ENCODE data around the gene MYO15A.

MYO15A gene

DNA sequence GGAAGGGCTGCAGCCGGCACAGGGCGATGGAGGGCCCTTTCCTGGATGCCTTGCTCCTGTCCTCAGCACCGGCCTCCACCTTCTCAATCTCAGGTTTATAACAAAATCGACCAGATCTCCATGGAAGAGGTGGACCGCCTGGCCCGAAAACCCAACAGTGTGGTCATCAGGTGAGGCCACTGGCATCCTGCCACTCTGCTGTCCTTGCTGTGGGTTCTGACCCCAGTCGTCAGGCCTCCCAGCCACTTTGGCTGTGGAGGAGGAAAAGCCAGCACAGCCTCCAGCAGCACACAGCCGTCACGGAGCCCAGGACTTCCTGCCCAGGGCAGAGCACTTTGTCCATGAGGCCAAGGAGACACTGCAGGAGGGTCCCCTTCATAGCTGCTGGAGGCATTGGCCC, 6.7 kb upstream of the MYO15A start:
- FAIRE-seq (no peak), DNase-seq (ENCODE audit: low spot score) (no peak)

DNA sequence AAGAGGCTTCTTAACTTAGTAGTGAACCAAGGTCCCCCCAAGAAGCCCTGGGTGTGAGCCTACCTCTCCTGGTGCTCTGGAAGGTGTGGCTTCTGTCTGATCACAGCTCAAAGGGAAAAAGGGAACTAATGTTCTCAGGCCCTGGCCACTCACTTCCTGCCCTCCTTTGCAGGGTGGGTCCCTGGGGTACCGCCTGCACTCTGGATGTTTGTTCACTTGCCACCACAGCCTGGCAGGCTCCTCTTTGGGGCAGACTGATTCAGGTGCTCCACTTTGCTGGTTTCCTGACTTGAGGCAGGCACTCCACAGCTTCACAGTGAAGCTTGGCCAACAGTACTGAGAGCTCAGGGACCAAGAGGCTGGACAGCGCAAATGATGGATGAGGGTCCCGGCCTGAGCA, 5.9 kb upstream of the MYO15A start:
- DNase-seq (ENCODE audit: low spot score): no peak
- no peak for FAIRE-seq

DNA sequence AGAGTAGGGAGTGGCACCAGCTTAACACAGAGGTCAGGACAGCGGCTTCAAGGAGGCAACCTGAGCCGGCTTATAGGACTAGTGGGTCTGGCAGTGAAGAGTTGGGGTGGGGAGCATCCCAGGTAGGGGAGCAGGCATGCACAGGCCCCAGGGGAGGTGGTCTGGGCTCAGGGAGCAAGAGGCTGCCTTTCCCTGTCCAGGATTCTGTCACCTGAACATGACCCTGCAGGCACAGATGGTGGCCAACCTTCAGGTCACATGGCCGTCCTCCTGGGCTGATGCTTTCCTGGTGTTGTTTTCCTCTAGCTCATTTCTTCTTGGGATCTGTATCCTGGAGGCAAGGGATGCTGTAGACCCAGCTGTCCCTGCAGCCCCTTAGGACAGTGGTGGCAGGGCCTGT, 3.5 kb upstream of the MYO15A start:
- no peak for FAIRE-seq

GRCh38 chr17:18105595-18105994, 3.0 kb upstream of the MYO15A start:
- DNase-seq (ENCODE audit: low spot score): no peak
- FAIRE-seq: no peak

More for the DNA sequence above, 3.5 kb upstream of the MYO15A start:
- no peak for DNase-seq (ENCODE audit: low spot score)

GRCh38 chr17:18106211-18106610, 2.3 kb upstream of the MYO15A start:
- FAIRE-seq (no peak), DNase-seq (ENCODE audit: low spot score) (no peak)

GRCh38 chr17:18107061-18107790, 1.3 kb upstream of the MYO15A start:
- DNase-seq (ENCODE audit: low spot score): no peak
- FAIRE-seq: no peak

- no peak for DNase-seq (ENCODE audit: low spot score)
Observed at GRCh38 chr17:18107971-18108370, 585 bp upstream of the MYO15A start.

DNA sequence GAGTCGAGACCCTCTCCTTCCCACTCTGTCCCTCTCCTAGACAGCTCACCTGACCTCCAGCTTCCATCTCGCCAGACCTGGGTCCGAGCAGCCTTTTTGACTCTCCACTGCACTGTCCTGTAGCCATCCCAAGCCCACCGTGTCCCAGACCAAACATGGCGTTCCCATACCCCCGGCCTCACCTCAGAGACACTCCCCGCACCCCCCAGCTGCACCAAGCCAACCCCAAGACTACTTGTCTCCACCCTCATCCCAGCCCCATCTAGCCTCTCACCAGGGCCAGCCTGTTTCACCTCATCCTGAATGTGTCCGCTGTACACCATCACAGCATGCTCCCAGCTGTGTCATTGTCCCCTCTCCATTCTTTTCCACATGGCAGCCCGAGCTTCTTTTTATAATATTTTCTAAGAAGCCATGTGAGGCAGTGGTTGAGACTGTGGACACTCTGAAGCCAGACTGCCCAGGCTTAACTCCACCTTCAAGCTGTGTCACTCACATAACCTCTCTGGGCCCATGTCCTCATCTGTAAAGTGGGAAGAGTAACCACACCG, 1.5 kb downstream of the MYO15A start:
- DNase-seq (ENCODE audit: low spot score) (no peak), FAIRE-seq (no peak)

More at GRCh38 chr17:18107971-18108370, 585 bp upstream of the MYO15A start:
- FAIRE-seq: no peak

DNA sequence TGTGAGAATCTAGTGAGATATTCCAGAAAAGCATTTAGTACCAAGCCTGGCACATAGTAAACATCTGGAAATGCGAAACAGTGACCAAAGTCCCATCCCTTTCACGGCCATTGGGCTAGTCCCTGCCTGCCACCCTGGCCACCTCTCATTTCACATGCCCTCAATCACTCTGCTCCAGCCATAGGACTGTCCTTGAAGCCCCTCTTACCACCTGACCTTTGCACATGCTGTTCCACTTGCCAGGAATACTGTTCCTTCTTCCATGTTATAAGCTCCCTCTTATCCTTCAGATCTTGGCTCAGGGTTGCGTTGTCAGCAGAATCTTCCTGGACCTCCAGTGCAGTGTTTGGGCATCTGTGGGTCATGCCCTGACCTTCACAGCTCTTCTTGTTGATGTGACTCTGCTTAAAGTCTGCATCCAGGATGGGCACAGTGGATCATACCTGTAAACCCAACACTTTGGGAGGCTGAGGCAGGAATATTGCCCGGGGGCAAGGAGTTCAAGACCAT, 2.1 kb downstream of the MYO15A start:
- no peak for FAIRE-seq
- no peak for DNase-seq (ENCODE audit: low spot score)

GRCh38 chr17:18111330-18111971, 2.9 kb downstream of the MYO15A start:
- no peak for FAIRE-seq
- no peak for DNase-seq (ENCODE audit: low spot score)

GRCh38 chr17:18115517-18115916, 7.0 kb downstream of the MYO15A start:
- no peak for FAIRE-seq

DNA sequence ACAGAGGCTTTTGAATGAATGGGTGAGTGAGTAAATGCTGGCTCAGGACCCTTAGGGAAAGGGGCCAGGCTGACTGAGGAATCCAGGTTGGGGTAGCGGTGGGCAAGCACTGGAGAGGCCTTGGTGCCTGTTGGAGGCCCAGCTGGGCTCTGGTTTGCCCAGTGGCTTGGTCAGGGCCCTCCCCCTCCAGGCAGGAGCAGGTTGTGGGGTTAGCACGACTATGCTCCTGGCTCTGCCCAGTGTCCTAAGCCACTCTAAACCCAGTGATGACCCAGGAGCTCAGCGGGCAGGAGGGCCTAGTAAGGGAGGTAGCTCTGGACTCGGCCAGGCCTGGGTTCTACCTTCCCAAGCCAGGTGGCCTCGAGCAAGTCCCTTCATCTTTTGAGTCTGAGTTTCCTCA, 7.5 kb downstream of the MYO15A start:
- FAIRE-seq: no peak
- no peak for DNase-seq (ENCODE audit: low spot score)

More at GRCh38 chr17:18115517-18115916, 7.0 kb downstream of the MYO15A start:
- no peak for DNase-seq (ENCODE audit: low spot score)

DNA sequence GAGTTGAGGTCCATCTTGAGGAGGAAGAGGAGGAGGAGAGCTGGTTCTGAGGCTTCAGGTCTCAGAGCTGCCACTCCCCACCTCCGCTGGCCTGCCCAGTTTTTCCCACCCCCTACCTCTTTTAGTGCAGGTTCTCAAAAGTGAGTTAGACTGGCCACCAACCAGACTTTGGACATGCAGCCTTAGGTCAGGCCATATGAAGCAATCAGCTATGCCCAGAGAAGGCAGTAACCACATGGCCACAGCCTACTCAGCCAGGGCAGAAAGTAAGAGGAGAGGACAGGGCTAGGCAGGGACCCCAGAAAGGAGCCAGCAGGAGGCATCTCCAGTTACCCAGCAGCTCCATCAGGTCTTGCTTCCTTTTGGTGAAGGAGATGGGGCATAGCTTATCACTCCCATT, 9.0 kb downstream of the MYO15A start:
- FAIRE-seq: no peak
- DNase-seq (ENCODE audit: low spot score): no peak

DNA sequence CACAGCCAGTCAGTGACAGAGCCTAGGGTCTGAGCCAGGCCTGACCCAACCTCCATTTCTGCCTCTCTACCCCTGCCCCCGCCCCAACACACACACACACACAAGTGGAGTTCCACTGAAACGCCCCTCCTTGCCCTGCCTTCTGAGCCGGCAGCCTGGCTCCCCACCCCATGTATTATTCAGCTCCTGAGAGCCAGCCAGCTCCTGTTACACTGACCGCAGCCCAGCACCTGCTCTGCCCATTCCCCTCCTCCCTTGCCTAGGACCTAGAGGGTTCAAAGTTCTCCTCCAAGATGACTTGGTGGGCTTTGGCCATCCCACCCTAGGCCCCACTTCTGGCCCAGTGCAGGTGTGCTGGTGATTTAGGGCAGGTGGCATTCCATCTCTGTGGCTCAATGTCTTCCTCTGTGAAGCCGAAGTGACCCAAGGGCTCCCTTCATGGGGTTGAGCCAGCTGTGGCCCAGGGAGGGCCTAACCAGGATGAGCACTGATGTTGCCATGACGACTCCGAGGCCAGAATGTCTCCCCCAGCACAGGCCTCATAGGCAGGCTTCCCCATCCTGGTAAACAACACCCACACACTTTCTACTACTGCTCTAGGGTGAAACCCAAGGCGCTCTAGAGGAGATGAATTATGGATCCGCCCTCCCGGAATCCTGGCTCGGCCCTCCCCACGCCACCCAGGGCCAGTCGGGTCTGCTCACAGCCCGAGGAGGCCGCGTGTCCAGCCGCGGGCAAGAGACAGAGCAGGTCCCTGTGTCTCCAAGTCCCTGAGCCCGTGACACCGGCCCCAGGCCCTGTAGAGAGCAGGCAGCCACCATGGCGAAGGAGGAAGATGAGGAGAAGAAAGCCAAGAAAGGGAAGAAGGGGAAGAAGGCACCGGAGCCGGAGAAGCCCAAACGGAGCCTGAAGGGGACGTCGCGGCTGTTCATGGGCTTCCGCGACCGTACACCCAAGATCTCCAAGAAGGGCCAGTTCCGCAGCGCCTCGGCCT, 9.7 kb downstream of the MYO15A start:
- no peak for DNase-seq (ENCODE audit: low spot score)
- no peak for FAIRE-seq

DNA sequence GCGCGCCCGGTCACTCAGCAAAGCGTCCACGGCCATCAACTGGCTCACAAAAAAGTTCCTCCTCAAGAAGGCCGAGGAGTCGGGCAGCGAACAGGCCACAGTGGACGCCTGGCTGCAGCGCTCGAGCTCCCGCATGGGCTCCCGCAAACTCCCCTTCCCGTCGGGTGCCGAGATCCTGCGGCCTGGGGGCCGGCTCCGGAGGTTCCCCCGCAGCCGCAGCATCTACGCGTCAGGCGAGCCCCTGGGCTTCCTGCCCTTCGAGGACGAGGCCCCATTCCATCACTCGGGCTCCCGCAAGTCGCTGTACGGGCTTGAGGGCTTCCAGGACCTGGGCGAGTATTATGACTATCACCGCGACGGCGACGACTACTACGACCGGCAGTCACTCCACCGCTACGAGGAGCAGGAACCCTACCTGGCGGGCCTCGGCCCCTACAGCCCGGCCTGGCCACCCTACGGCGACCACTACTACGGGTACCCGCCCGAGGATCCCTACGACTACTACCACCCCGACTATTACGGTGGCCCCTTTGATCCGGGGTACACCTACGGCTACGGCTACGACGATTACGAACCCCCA, 10.7 kb downstream of the MYO15A start:
- FAIRE-seq (no peak), DNase-seq (ENCODE audit: low spot score) (no peak)

GRCh38 chr17:18119938-18120337, 11.4 kb downstream of the MYO15A start:
- DNase-seq (ENCODE audit: low spot score): no peak
- FAIRE-seq: no peak

- no peak for FAIRE-seq
- DNase-seq (ENCODE audit: low spot score): no peak
Observed at GRCh38 chr17:18120461-18121017, 12.0 kb downstream of the MYO15A start.

DNA sequence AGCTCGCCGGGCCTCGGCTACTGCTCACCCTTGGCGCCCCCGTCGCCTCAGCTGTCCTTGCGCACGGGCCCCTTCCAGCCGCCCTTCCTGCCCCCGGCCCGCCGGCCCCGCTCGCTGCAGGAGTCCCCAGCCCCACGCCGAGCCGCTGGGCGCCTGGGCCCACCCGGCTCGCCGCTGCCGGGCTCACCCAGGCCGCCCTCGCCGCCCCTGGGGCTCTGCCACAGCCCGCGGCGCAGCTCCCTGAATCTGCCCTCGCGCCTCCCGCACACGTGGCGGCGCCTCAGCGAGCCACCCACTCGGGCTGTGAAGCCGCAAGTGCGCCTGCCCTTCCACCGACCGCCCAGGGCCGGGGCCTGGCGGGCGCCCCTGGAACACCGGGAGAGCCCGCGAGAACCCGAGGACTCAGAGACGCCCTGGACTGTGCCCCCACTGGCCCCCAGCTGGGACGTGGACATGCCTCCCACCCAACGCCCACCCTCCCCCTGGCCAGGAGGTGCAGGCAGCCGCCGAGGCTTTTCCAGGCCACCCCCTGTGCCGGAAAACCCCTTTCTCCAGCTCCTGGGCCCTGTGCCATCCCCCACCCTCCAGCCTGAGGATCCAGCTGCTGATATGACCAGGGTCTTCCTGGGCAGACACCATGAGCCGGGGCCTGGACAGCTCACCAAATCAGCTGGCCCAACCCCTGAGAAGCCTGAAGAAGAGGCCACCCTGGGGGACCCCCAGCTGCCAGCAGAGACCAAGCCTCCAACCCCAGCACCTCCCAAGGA, 12.8 kb downstream of the MYO15A start:
- no peak for FAIRE-seq
- no peak for DNase-seq (ENCODE audit: low spot score)

GRCh38 chr17:18122990-18123753, 14.6 kb downstream of the MYO15A start:
- FAIRE-seq (no peak), DNase-seq (ENCODE audit: low spot score) (no peak)

Data from urothelium cell line (cell line).